HG03442 (cell line): ENCODE measurements around the gene ELF4.

Source experiments
- ATAC-seq: cut with Tn5 transposase; IDR thresholded peaks from one replicate; pipeline ENCODE4 v1.9.1; 2021; ENCODE audit warnings: mild to moderate bottlenecking, moderate library complexity; ENCODE audit not compliant: unreplicated experiment

The ELF4 gene

DNA sequence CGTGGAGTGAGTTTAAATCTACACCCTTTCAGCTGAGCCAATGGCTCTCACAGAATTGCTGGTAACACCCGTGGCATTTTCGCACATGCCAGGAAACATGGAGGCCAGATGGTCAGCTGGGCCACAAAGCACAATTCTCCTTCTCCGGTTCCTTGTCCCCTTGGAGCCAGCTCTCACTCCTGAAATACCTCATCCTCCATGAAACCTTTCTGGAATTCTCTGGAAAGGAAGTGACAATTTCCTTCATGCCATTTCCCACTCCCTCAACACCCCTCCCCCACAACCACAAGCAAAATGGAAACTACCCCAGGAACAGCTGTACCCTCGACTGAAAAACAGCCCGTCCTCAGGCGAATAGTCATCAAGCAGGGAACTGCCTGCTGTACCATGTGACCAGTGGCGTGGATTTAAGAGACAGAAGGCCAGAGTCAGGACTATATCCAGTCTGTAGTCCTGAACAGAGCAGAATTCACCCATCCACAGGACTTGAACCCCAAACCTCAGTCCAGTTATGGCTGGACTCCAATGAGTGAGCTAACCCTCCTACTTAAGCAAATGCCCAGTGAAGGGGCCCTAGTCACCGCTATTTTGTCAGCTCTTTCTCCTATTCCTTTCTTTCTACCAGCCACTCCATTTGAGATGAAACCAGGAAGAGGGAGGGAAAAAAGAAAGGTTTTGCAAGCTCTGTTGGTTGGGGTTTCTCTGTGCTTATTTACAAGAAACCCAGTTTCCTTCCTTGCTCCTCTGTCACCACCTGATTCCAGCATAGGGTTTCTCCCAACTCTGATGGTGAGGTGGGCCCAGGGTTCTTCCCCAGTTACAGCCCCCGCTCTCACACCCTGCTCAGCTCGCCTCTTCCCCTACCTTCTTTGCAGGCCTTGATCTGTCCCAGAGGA is 24.5 kb downstream of the ELF4 start:
- no peak for ATAC-seq

DNA sequence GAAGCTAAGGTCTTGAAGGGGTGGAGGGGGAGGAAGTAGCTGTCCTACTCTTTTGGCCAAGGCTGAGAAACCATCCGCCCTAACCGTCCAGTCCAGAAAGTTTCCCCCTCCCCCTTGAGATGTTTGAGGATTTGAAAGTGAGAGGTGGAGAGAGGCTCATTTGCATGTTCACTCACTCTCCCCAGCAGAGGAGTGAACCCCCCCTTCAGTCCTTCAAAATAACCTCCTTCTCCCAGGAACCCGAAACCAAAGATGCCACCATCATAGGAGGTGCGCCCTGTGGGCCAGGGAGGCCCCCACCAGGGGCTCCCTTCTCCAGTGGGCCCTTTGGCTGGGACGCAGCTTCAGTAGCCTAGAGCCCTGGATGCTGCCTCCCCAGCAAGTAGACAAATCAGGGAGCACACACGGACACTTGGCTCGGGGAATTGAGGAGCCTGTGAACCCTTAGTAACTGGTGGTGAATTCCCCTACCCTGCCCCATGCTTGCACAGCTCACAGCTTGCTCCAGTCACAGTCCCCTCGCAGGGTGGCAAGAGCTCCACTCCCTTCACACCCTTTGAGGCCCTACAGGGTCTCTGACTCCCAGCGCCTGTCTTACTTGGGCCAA is 25.6 kb downstream of the ELF4 start:
- ATAC-seq, result peak; percentile 37

DNA sequence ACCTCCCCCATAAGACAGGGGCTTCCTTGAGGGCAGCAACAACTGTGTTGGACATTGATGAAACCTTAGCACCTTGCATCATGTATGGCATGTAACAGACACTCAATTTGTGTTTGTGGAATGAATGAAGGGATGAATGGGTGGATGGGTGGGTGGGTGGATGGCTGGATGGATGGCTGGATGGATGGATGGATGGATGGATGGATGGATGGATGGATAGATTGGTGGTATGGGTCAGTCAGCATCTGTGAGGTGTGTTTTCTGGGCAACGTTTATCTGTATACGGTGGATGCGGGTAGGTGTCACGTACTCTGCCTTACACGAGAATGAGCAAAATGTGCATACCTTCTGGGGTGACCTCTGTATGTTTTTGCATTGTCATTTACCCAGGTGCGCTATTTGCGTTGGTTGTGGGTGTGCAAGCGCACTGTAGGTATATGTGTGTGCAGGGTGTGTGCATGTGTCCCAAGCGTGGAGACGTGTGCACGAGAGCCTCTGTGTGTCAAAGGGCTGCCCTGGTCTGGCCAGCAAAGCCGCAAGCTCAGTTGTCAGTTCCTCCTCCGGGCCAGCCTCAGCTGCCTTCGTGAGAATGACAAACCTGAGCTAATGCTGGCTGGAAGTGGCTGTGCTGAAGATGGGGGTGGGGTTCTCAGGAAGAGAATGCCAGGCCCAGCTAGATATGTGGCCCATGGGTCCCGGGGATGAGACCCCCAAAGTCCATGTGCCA is 26.5 kb downstream of the ELF4 start:
- peak; percentile 30 for ATAC-seq

DNA sequence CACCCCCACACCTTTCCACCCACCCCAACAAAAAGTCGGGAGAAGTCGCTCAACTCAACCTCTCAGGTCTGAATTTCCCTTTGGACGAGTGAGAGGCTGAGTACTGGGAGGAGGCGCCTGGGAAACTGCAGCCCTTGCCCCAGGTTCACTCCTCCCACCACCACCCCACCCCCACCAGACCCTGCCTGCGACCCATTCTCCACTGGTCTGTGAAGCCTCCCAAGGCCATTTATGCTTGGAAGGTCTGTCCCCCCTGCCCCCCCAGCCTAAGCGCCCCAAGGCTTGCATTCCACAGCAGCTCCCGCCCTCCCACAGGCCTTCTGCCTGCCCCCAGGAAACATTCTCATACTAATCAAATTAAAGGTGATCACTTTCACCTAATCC is 27.2 kb downstream of the ELF4 start:
- no peak for ATAC-seq

DNA sequence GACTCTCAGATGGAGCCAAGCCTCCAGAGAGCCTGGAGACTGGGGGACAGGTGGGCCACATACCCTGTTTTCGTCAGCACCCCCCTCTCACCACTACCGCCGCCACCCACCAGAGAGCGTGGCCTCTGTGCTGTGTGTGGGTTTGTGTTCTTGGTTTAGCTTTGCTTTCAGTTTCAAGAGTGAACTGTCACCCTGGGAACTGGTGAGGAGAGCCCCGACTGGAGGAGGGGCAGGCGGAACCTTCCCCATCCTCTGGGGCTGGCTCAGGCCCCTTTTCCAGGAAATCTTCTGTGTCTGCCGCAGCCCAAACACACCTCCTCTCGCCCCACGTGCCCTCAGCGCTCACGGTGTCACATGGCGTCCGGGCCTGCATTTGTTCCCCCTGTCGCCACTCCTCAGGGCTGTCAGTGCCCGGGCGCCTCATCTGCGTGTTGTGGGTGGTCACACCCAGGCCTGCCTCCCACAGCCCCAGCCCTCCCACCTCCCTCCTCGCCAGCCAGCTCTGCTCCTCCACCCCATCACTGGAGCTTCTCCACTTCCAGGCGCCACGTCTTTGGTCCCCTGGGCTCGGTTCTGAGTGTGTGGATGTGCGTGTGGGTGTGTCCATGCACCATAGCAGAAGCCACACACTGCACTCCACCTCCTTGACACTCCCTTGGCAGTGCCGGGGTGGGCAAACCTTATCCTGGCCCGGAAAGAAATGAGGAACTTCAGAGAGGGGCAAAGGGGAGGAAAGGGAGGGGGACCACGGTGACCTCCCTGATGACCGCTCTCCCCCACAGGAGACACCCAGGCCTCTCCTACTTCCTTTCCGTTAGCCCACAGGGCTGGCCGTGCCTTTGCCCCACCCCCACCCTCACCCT is 27.8 kb downstream of the ELF4 start:
- ATAC-seq, result peak; percentile 51

DNA sequence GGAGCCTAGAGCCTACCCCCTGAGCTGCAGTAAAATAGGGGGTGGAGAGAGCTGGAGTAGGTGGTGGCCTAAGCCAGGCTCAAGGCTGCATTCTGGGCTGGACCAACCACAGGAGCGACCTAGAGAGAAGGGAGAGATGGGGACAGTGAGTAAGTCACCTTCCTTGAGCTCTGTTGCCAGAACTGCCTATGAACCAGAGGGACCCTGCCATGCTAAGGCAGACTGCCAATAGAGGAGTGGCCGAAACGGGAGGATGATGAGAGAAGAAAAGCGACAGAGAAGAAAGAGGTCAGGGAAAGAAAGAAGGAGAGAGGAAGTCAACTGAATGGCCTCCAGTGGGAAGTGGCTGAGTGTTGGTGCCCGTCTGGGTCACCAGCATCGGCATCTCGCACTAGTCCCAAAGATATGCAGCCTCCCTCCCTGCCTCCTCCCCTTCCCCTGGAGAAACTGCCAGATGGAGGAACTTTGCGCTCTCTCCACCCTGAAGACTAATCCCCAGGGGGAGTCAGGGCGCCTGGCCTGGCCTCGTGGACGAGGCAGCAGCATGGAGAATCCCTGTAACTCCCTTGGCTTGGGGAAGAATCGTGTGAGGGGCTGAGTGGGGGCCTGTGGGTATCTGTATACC is 28.8 kb downstream of the ELF4 start:
- ATAC-seq, result no peak

DNA sequence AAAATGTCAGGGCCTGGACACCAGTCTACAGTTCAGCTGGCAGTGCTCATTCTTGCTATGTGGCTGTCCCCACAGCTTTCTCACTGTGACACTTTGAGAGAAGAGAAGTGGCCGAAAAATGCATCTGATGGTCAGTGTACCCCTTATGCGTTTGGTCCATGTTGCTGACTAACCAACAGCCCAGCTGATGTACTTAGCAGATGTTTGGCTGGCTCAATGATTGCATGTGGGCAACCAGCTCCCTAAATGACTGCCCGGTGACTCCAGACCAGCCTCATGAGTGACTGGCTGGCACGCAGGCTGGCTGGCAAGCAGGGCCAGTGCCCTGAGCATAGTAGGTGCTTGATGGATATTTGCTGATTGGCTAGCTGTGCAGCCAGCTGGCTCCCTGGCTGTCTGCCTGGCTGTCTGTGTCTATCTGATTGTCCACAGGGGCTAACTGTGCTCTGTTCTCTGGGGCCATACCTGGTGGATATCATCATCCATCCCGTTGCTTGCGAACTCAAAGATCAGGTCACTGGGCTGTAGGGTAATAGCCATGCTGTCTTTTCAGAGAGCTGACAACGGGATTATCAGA is 29.4 kb downstream of the ELF4 start:
- no peak for ATAC-seq

DNA sequence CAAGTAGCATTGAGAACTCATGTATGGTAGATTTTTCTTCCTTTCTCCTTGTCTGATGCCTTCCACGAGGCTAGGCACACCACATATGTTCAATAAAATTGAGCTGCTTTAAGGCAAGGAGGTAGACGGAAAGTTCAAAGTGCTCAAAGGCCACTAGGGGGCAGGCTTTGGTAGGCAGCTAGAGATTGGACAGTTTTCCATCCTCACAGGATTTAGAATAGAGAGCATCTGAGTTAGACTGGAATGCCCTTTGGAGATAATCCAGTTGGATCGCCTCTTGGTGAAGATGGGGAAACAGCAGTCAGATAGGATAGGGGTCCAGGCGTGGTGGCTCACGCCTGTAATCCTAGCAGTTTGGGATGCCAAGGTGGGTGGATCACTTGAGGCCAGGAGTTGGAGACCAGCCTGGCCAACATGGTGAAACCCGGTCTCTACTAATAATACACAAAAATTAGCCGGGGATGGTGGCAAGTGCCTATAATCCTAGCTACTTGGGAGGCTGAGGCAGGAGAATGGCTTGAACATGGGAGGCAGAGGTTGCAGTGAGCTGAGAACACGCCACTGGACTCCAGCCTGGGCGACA is 30.4 kb downstream of the ELF4 start:
- ATAC-seq, result no peak

DNA sequence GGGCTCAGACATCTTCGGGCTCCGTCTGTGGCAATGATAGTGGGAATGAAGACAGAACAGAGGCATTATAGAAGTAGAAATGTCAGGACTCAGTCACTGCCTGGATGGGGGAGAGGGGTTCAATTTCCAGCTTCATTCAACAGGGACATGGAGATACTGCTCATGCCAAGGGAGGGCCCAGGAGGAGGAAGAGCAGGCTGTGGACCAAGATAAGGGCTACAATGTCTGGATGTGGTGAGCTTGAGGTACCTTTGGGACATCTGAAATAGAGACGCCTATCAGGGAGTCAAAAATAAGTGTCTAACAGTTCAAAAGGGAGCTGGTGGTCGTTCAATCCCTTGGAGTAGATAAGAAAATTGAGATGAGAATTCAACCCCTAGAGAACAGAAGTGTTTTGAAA is 34.5 kb downstream of the ELF4 start:
- no peak for ATAC-seq

DNA sequence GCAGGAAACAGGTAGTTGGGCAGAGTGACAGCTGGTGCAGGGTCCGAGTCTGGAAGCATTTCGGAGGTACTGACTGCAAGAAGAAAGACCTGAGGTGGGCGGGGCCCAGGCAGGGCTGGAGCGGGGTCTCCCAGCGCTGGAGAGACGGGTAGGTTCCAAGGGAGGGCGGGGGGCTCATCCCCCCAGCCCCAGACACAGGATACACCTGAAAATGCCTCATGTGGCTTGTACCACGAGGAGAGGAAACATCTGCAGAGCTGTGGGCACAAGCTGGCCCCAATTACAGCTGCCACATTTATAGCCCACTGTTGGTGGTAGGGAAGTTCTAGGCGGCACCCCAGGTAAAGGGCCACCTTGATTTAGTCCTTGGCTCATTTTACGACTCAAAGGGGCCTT is 38.0 kb downstream of the ELF4 start:
- no peak for ATAC-seq

DNA sequence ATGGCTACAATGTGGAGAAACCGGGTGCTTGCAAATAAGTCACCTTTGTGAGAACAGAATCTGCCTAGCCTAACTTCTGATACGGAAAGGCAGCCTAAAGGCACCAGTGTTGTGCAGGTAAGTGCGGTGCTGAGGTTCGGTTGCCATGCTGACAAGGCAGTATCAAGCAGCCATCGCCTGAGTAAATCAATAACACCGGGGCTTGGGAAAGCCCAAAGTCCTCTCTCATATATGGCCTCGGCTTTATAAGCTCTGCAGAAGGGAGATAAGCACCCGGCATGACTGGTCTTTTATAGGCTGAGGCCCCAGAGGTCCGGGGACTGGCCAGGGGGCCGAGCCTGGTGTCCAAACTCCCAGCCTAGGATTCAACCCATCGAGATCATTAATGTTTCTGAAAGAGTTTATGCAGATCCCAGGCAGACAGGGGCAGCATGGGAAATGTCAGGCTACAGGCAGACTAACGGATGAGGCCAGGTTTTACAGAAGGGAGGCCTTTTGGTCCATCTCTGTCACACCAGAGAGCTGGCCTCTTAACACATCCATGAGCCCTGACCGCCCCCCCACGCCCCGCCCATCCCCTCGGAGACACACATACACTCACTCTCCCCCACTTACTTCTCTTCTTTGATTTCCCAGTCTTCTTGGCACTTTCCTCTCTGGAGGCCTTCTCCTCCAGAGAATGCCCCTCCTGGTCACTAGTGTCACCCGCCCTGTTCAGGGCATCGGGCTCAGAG is 38.5 kb downstream of the ELF4 start:
- no peak for ATAC-seq

DNA sequence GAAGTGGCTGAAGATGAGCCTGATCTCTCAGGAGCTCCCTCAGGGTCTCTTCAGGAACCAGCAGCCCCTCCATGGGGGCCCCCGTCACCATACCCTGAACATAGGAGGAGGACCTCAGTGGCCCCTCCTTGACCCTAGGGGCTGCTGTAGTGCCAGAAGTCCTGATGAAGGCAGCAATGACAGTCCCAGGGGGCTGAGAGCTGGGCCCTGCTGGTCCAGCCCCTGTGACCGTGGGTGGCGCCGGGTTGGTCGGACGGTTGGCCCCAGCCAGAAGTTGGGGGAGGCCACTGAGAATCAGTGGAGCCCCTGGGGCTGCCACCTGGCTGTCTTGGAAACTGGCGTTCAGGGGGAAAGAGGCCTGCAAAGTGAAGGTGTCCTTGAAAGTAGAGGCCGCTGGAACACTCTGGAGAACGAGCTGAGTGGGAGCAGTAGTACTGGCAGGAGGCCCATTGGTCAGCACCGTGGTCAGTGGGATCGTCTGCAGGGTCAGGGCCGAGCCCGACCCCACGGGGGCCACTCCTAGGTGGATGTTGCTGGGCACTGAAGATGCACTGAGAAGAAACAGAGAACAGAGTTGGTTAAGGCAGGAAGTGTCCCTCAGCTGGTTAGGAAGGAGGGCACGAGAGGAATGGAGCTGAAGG is 43.2 kb downstream of the ELF4 start:
- no peak for ATAC-seq

DNA sequence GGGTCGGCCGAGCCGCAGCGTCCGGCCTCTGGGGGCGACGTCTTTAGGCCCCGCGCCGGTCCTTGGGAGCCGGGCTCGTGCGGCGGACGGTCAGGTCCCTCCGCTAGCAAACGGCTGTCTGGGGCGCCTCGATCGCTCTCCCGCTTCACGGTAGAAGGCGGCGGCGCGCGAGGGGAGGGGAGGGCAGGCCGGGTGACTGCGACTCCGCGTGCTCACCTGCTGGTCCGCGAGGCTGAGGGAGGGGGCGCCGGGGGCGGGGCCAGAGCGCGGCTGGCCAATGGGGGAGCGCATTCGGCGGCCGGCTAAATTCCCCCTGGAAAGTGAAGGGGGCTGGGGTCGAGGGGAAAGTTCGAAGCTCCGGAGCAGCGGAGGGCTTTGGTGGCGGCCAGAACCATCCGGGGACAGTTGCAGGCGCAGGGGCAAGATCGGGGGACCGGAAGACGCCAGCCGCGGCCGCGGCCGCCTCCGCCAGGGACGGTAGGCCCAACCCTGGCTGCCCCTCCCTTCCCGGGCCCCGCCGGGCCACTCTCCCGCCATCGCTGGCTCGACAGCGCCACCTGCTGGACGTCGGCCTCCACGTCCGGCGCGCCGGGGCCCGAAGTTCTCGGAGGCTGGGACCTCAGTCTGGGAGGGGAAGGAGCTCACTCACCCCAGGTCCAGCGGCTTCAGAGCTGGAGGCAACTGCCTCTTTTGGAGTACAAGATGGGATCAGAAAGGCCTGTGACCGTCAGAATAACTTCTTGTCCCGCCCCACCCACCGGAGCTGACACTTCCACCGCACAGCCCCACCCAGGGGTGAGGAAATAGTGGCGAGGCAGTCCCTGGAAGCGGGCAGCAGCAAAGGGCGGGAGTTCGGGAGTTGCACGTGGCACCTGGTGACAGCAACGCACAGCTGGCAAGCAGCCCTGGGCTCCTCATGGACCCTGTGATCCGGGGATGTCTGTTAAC is 49.9 kb downstream of the ELF4 start:
- peak; percentile 89 for ATAC-seq

DNA sequence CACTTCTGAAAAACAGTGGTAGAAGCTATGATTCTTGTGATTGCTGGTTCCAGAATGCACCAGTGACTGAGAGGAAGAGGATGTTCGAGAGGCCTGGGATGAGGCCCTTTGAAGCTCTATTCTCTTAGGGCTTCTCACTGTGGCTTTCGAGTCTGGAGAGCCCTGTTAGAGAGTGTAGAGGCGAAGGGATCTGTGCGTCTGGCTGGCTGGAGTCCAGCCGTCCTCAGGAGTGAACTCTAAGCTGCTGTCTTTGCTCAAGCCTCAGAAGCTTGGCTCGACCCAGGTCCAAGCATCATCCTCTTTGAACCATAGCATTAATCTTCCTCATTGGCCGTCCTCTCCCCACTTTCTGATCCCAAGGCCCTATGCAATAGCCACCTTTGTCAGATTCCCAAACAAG is 51.6 kb downstream of the ELF4 start:
- no peak for ATAC-seq

DNA sequence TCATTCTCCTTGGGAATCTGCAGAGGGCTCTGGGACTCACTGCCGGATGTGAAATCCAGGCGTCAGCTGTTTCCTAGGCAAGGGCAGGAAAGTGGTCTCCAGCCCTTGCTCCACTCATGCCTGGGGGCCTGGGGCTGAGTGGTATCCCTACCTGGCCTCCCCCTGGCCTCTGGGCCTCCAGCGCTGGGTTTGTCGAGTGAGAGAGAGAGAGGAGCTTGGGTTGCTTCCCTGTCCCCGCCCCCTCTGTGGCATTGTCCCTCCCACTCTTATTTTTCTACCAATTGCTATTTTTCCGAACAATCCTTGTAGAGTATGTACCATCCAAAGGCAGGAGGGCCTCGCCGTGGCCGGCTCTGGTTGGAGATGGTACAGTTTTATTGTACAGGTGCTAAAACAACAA is 53.1 kb downstream of the ELF4 start:
- no peak for ATAC-seq

DNA sequence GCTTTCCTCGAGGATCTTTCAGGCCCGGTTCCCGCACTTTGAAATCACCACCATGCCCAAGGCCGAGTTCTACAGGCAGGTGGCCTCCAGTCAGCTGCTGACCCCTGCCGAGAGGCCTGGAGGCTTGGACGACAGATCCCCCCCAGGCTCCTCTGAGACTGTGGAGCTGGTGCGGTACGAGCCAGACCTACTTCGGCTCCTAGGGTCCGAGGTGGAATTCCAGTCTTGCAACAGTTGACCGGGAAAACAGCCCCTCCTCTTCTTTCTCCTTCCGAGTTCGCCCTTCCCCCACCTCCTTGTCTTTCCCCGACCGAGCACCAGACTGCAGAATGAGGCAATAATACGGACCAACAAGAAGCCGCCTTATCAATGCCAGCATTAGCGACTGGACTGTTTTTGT is 54.4 kb downstream of the ELF4 start:
- ATAC-seq, result no peak

DNA sequence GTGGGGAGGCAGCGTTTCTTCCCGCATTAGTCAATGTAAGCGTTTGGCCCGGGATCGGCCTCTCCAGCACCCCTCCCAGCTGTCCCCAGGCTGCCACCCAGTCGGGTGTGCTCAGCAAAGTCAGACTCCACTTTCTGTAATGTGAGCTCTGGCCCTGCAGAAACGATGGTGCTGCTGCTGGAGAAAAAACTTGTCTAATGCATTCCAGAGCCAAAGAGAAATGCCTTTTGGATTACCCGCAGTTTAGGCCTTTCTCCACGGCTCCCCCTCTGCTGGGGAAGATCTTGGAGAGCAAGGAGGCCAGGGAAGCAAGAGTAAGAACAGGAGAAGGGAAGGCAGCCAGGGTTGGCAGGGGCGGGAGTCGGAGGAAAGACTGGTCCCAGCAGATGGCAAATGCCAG is 55.2 kb downstream of the ELF4 start:
- ATAC-seq, result no peak

DNA sequence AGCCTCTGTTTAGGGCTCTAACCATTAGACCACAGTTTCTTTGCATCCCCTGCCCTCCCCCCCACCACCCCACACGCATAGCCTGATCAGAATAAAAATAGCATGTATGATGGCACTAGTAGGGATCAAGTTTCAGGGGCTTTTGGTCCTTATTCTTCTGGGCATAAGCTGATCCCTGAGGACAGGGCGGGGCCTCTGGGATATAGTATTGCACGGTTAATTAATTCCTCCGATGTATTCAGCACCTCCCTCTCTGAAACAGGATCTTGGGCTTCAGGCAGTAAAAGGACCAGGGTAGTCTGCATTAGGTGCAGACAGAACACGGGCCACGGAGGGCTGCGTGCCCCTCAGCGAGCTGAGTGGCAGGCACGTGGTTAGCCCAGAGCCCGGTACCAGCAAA is 57.1 kb downstream of the ELF4 start:
- ATAC-seq, result no peak
